ENCODE data around the gene HIPK2. TPM values are rescaled to one million over a fixed set of nuclear protein-coding genes. Genes with fewer than 3 reads are reported as not detected.

The HIPK2 gene
- polyA plus RNA-seq, 1 donor (not counting 4 experiments of a cell fraction or from before 2014, with no cell fraction given): 5.8 TPM

GRCh38 chr7:139534966-139535651, 242.7 kb downstream of the HIPK2 start:
- no peaks in the 10 kb centered on the region for H3K27me3 ChIP-seq (ENCODE audit: control insufficient read depth, extremely low read depth, insufficient read depth, low read length)
- no peaks in the 10 kb centered on the region for H4K20me1 ChIP-seq (ENCODE audit: control insufficient read depth, extremely low read depth, insufficient read depth, low read length)
- FAIRE-seq (no peak), DNase-seq (ENCODE audit: low read depth, low spot score) (no peak)
- H3K9me3 ChIP-seq (ENCODE audit: control insufficient read depth, low read depth, low read length): no peaks in the 10 kb centered on the region
- H3K9ac ChIP-seq (ENCODE audit: control insufficient read depth, extremely low read depth, insufficient read depth, low read length): no peak overlapping the region
- no peaks in the 10 kb centered on the region for H3K36me3 ChIP-seq (ENCODE audit: control insufficient read depth in 2 of 2, extremely low read depth in 1 of 2, insufficient read depth in 2 of 2, low read length in 2 of 2)
- H3K4me3 ChIP-seq (ENCODE audit: control insufficient read depth in 2 of 3, extremely low read depth in 1 of 3, insufficient read depth in 2 of 3, low read depth in 1 of 3, low read length in 3 of 3): no peak overlapping the region
- H2AFZ ChIP-seq (ENCODE audit: control insufficient read depth, low read length): no peak overlapping the region
- H3K9me1 ChIP-seq (ENCODE audit: control insufficient read depth, extremely low read depth, insufficient read depth, low read length): no peaks in the 10 kb centered on the region
- no peaks in the 10 kb centered on the region for H3K79me2 ChIP-seq (ENCODE audit: control insufficient read depth, insufficient read depth, low read length)
- dilution Hi-C loops (cut with MboI; ENCODE audit: extremely low pct_ligation_motif_present, low sequenced_read_pairs): no loop called here
- H3K27ac ChIP-seq (ENCODE audit: control insufficient read depth, insufficient read depth, low read length): no peak overlapping the region
- H3K4me2 ChIP-seq (ENCODE audit: control insufficient read depth, extremely low read depth, insufficient read depth, low read depth, low read length): no peak overlapping the region
- TF ChIP-seq EZH2 (IDR thresholded peaks at IDR 0.05; ENCODE audit: low read length) (no peak), CTCF (optimal IDR thresholded peaks at IDR 0.05 in 1 of 3, IDR thresholded peaks at IDR 0.05 in 1 of 3, conservative IDR thresholded peaks at IDR 0.05 in 1 of 3; ENCODE audit: extremely low read depth in 1 of 3, insufficient read depth in 2 of 3, low read length in 3 of 3) (no peak)
- H3K4me1 ChIP-seq (ENCODE audit: control insufficient read depth, extremely low read depth, insufficient read depth, low read length): no peaks in the 10 kb centered on the region

DNA sequence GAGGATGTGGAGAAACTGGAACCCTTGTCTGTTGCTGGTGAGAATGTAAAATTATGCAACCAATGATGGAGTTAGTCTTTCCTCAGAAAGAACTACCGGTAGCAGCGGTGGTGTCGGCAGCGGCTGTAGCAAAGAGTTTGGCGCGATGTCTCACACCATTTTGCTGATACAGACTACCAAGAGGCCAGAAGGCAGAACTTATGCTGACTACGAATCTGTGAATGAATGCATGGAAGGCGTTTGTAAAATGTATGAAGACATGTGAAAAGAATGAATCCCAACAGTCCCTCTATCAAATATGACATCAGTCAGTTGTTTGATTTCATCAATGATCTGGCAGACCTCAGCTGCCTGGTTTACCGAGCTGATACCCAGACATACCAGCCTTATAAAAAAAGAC, 243.7 kb downstream of the HIPK2 start:
- H3K9ac ChIP-seq (ENCODE audit: control insufficient read depth, extremely low read depth, insufficient read depth, low read length): no peak overlapping the region
- no peak overlapping the region for H3K4me3 ChIP-seq (ENCODE audit: control insufficient read depth in 2 of 3, extremely low read depth in 1 of 3, insufficient read depth in 2 of 3, low read depth in 1 of 3, low read length in 3 of 3)
- no peaks in the 10 kb centered on the region for H4K20me1 ChIP-seq (ENCODE audit: control insufficient read depth, extremely low read depth, insufficient read depth, low read length)
- no peak overlapping the region for H2AFZ ChIP-seq (ENCODE audit: control insufficient read depth, low read length)
- dilution Hi-C loops (cut with MboI; ENCODE audit: extremely low pct_ligation_motif_present, low sequenced_read_pairs): no loop called here
- DNase-seq (ENCODE audit: low read depth, low spot score) (no peak), FAIRE-seq (no peak)
- TF ChIP-seq EZH2 (IDR thresholded peaks at IDR 0.05; ENCODE audit: low read length) (no peak), CTCF (optimal IDR thresholded peaks at IDR 0.05 in 1 of 3, IDR thresholded peaks at IDR 0.05 in 1 of 3, conservative IDR thresholded peaks at IDR 0.05 in 1 of 3; ENCODE audit: extremely low read depth in 1 of 3, insufficient read depth in 2 of 3, low read length in 3 of 3) (no peak)
- no peaks in the 10 kb centered on the region for H3K27me3 ChIP-seq (ENCODE audit: control insufficient read depth, extremely low read depth, insufficient read depth, low read length)
- no peaks in the 10 kb centered on the region for H3K79me2 ChIP-seq (ENCODE audit: control insufficient read depth, insufficient read depth, low read length)
- H3K27ac ChIP-seq (ENCODE audit: control insufficient read depth, insufficient read depth, low read length): no peak overlapping the region
- no peaks in the 10 kb centered on the region for H3K36me3 ChIP-seq (ENCODE audit: control insufficient read depth in 2 of 2, extremely low read depth in 1 of 2, insufficient read depth in 2 of 2, low read length in 2 of 2)
- no peaks in the 10 kb centered on the region for H3K9me1 ChIP-seq (ENCODE audit: control insufficient read depth, extremely low read depth, insufficient read depth, low read length)
- H3K4me2 ChIP-seq (ENCODE audit: control insufficient read depth, extremely low read depth, insufficient read depth, low read depth, low read length): no peak overlapping the region
- no peaks in the 10 kb centered on the region for H3K4me1 ChIP-seq (ENCODE audit: control insufficient read depth, extremely low read depth, insufficient read depth, low read length)
- H3K9me3 ChIP-seq (ENCODE audit: control insufficient read depth, low read depth, low read length): no peaks in the 10 kb centered on the region
